GM21619 (cell line): Measurements from ENCODE around the gene DUS3L.
"Not testable (repeated sequence)": the region's sequence is repeated elsewhere in the genome, so short reads cannot be mapped to it uniquely, and the experiment has no call there.

Source experiments
- ATAC-seq: cut with Tn5 transposase; IDR thresholded peaks from one replicate; pipeline ENCODE4 v1.9.1; 2021; ENCODE audit not compliant: unreplicated experiment

The DUS3L gene

DNA sequence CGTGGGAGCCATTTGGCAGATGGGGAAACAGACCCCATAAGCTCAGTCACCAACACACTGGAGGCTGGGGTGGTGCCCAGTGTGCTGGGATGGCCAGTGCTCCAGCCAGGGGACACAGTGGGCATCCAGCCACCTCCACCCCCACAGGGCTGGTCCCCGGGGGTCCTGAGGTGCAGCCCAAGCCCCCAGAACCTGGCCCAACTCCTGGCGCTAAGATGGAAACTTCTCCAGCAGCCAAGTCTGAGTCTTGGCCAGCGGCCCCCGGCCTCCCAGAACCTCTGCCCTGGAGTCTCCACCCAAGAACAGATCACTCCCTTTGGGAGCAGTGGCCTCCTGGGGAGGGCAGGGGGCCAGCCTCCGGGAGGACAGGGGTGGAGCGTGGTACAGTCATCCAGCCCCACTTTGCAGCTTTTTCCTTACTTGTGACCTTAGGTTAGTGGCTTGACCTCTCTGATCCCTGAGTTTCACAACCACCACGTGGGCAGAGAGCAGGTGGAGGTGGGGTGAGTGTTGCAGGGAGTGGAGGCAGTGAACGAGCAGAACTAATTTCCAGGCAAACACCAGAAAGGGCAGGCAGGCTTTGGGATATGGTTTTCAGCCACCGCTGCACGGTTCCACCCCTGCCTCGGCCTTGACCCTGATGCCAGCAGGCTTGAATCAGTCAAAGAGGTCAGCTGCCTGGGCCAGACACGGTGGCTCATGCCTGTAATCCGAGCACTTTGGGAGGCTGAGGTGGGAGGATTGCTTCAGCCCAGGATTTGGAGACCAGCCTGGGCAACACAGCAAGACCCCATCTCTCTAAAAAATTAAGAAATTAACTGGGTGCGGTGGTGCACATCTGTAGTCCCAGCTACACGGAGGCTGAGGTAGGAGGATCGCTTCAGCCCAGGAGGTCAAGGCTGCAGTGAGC is 9.7 kb upstream of the DUS3L start:
- ATAC-seq, result no peak

DNA sequence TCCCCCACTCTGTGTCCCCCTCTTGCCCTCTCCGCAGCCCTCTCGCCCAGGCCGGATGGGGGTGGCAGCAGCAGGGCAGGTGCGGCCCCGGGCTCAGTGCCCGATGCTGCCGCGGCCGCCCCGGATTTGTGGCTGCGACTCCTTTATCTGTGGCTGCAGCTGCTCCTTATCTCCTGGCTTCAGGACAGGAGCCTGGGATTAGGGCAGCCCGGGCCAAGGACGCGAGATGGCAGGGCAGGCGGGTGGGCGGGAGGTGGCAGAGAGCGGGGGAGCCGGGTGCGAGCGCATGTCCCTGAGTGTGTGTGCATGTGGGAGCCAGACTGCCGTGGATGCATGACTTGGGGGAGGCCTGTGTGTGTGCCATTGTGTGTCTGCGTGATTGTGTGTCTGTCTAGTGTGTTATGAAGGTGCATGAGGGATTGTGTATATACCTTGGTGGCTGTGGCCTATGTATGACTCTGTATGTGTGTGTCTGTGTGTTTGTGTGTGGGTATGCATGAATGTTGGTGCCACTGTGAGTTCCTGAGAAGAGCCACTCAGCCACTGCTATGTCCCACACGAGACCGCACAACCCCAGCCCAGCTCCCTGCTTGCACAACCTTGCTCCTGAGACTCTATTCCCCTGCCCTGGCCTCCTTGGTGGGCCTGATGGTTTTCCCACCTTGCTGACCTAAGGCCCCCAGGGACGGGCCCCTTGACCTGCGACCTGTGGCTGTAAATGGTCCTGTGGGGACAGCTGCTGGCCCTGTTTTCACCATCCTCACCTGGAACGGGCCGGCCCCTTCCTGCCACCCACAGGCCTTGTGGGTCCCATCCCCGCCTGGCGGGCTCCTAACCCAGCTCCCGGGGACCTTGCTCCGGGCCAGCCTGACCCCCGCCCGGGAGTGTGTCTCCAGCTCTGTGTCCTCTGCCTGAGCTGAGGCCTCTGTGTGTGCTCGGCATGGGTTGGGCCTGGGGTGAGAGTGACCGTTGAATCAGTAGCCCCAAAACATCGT is 8.6 kb upstream of the DUS3L start:
- ATAC-seq, result no peak

DNA sequence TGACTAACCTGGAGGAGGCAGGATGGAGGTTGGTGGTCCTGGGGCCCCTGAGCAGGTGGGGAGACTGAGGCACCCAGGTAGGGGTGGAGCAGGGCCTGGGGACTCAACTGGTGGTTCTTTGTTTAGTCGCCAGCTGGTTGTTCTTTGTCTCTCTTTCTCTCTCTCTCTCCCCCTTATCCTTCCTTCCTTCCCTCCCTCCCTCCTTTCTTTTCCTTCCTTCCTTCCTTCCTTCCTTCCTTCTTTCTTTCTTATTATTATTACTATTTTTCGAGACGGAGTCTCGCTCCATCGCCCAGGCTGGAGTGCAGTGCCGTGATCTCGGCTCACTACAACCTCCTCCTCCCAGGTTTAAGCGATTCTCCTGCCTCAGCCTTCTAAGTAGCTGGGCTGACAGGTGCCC is 7.3 kb upstream of the DUS3L start:
- ATAC-seq, result no peak

GRCh38 chr19:5795382-5795919 is 4.5 kb upstream of the DUS3L start:
- ATAC-seq, result no peak

DNA sequence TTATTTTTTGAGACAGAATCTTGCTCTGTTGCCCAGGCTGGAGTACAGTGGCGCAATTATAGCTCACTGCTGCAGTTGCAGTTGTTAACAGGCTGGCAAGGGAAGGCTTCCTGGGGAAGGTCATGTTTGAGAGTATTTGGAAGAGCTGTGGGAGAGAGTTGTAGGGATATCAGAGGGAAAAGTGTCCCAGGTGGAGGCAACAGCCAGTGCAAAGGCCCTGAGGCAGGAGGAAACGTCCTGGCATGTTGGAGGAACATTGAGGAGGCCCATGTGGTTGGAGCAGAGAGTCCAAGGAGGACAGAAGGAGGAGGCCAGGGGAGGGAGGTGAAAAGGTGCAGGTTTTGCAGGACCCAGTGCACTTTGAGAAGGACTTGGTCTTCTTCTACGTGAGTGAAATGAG is 2.2 kb upstream of the DUS3L start:
- ATAC-seq, result no peak

GRCh38 chr19:5792224-5792623 is 1.3 kb upstream of the DUS3L start:
- ATAC-seq, result no peak

GRCh38 chr19:5789886-5790558 is 941 bp downstream of the DUS3L start:
- no peak for ATAC-seq

GRCh38 chr19:5789351-5789761 is 1.6 kb downstream of the DUS3L start:
- ATAC-seq, result no peak

DNA sequence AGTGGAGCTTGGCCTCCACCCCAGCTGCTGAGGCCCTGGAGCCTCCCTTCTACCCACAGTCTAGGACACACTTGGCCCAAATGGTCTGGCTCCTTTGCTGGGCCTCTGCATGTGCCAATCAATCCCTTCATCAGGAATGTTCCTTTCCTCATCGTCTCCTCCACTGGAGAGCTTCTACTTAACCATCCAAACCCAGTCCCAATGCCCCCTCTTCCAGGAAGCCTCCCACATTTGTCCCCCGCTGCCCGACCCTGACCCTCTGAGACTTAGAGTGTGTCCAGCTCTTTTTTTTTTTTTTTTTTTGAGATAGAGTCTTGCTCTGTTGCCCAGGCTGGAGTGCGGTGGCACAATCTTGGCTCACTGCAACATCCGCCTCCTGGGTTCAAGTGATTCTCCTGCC is 2.5 kb downstream of the DUS3L start:
- no peak for ATAC-seq

GRCh38 chr19:5787409-5788182 is 3.4 kb downstream of the DUS3L start:
- no peak for ATAC-seq

DNA sequence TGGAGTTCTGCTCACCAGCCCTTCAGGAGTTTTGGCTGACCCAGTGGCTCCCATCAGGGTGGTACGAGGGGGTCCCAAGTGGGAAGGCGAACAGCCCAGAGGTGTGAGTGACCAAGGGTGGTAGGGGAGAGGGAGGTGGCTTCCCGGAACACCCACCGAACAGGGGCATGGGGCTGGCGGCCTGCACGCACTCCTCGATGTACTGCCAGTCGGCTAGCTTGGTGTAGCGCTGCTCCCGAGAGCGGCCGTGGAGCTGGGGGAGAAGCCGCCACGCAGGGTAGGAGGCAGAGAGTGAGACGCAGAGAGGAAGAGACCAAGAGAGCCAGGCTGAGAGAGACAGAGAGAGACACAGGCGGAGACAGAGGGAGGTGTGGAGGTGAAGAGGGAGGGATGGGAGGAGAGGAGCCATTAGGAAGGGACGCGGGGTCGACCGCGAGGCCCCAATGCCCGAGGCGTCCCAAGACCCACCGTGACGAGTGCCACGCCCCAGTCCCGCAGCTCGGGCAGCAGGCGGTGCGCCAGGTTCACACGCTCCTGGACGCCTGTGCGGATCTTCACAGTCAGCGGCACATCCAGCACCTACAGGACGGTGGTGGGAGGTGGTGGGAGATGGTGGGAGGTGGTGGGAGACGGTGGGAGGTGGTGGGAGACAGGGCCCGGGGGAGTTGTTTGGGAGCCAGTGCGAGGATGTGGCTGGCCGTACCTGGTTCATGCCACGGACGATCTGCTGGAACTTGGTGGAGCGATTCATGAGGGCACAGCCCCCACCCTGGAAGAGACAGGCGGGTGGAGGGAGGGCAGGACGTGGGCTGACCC is 4.2 kb downstream of the DUS3L start:
- no peak for ATAC-seq

DNA sequence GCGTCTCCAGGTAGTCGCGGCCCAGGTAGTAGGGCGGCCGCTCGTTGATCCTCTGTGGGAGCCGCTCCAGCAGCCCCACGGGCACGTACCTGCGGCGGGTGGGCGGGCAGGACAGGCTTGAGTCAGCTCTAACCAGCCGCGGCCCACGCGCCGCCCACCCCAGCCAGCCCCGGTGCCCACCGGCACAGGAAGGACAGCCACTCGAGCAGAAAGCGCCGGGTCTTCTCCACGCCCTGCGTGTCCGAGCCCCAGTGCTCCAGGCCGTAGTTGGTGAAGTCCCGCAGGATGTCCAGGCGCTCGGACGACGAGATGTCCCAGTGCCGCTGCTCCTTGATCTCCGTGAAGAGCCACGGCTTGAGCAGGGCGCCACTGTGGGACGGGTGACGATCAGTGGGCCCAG is 5.5 kb downstream of the DUS3L start:
- no peak for ATAC-seq

DNA sequence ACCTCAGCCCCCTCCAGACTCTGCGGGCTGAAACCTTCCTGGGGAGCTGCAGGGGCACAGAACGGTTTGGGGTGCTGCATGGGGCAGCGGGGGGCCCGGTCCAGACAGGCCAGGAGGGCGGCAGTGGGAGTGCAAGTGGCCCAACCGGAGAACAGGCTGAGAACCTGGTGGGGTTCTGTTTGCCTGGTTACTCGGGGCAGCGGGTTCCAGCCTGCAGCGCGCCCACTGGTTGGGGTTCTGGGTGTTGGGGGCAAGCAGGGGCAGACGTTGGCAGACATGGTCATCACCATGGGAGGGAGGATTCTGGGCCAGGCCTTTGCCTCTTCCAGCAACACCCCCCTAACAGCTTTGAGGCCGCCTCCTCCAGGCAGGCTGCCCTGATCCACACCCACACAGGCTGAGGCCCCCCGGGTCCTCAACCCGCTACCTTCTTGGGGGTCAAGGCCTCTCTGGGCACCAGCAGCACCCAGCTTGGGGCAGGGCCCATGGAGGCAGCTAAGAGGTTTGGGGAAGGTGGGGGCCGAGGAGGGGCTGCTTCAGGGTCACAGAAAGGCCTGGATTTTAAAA is 6.3 kb downstream of the DUS3L start, which contains the start of gene PRR22:
PRR22 (minus strand) TSS at position 166 of the 567 bp plus-strand sequence; CDS start at position 80, 86 bp downstream.
- ATAC-seq, result no peak

DNA sequence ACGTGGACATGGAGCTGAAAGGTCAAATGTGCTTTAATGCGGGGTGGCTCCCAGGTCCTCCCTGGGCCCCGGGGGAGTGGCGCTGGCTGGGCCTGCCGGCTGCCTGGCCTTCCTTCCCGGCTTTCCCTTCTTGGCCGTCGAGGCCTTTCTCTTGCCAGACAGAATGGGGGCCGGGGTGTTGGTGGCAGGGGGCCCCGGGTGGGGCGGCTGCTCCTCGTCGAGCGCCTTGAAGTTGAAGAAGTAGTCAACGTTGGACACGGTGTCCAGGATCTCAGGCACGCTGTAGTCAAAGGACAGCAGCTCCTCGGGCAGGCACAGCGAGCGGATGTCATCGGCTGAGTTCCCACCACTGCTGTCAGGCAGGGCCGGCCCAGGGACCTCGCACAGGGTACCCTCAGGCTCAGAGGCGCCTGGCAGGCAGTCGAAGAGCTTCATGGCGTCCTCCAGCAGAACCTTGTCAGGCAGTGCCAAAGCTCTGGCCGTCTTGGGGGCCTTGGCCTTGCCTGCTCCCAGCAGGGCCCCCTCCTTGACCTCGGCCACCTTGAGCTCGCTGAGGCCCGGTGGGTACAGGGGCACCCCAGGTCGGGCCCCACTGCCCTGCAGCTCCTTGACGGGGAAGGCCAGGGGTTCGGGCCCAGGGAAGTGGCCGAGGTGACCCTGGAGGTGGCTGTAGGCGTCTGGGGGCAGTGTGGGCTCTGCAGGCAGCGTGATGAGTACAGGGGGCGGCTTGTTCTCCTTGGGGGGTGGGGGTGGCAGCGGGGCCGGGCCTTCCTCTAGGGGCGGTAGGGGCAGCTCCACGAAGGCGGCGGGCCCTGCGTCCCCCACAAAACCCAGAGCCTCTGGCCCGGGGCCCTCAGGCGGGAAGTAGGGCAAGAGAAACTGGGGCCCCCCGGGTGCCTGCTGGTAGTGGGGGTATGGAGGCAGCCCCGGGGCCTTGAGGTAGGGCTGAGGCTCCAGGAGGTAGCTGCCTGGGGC is 7.7 kb downstream of the DUS3L start:
- ATAC-seq, result no peak

GRCh38 chr19:5782322-5782721 is 8.6 kb downstream of the DUS3L start:
- ATAC-seq, result no peak

DNA sequence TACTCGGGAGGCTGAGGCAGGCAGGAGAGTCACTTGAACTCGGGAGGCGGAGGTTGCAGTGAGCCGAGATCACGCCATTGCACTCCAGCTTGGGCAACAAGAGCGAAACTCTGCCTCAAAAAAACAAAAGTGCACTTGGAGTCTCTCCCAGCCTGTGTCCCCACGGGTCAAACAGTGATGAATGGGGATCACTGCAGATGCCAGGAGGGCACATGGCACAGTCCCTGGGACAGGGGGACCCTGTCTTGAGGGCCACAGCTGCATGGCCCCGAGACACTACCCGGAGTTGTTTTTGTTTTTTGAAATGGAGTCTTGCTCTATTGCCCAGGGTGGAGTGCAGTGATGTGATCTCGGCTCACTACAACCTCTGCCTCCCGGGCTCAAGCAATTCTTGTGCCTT is 10.0 kb downstream of the DUS3L start:
- ATAC-seq, result not testable (repeated sequence)

- no peak for ATAC-seq
Observed at GRCh38 chr19:5778402-5778801, 12.6 kb downstream of the DUS3L start.
